Head of caudate nucleus (tissue), 42 donors: Measurements from ENCODE around the gene IFI30.

Source experiments
- DNase-seq, 42 donors: peaks; one replicate each; pipeline versions ENCODE4 v3.0.0 to v3.0.0-alpha.2; 2020 to 2021; ENCODE audit warnings: mixed read lengths in 7 of 42
- intact Hi-C: fragments of 100-400 bp; cut with DNase I; formaldehyde crosslinking; loops from one replicate; pipeline ENCODE4 v1.15.0; 2022

The IFI30 gene

GRCh38 chr19:18173572-18174288, at the start of gene IFI30:
IFI30 (plus strand) TSS chr19:18173813; CDS start chr19:18173842, 29 bp downstream.
- intact Hi-C loops = no loop called here

GRCh38 chr19:18123819-18124218, 49.8 kb upstream of the IFI30 start:
- intact Hi-C loops = no loop called here
- DNase-seq = no peak

More at GRCh38 chr19:18173572-18174288, at the start of gene IFI30:
- DNase-seq = peak in 26 of 42 donors; percentile 35 to 75 (median 54)

DNA sequence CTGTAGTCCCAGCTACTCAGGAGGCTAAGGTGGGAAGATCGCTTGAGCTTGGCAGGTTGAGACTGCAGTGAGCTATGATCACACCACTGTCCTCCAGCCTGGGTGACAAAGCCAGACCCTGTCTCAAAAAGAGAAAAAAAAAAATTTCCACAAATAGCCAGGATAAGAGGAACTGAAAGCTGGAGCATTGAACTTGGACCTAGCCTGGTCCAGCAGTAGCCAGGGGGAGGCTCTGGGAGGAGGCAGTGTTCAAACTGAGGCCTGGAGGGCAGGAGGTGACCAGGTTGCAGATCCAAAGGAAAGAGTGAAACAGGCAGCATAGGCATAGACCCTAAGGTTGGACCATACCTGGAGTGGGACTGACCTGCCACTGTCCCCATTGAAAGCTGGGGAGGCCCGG, 47.5 kb upstream of the IFI30 start:
- intact Hi-C loops = no loop called here
- no peak for DNase-seq

DNA sequence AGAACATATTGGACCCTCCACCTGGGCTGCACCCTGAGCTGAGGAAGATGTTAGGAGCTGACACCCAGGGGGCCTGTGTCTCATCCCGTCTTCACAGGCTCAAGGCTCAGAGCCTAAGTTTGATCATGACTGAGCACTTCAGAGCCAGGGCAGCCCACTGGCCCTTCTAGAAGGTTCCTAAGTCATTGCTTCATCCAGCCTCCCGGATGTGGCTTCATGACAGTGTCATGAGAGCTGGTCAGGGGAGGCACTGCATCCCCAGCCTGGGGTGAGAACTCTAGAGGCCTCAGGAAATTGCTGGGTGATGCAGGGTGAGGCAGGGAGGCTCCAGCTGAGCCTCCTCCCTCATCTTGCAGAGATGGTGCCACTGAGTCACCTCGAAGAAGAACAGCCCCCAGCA, 45.6 kb upstream of the IFI30 start:
- intact Hi-C loops = no loop called here
- peak in 1 of 42 donors; percentile 27 for DNase-seq

- intact Hi-C loops = no loop called here
- no peak for DNase-seq
Measured at GRCh38 chr19:18128805-18129204, 44.8 kb upstream of the IFI30 start.

DNA sequence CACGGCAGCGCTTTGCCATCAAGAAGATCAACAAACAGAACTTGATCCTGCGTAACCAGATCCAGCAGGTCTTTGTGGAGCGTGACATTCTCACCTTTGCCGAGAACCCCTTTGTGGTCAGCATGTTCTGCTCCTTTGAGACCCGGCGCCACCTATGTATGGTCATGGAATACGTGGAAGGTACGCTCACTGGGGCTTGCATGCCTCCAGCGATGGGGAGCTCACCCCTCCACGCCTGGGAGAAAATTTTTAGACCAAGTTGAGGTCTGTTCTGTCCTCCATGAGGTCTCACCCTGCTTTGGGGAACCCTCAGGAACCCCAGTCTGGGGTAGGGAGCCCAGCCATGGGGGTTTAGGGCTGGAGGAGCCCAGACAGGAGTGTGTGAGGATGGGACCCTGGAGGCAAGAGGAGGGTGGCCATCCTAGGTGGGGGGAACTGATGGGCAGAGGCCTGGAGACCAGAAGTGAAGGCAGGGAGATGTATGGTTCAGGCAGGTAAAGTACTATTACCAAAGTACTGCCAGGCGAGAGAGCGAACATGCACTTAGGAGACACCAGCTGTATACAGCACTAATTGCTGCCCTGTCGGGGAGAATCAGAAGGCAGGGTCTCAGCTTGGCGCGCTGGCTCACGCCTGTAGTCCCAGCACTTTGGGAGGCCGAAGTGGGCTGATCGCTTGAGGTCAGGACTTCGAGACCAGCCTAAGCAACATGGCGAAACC, 42.9 kb upstream of the IFI30 start:
- intact Hi-C loops = no loop called here
- no peak for DNase-seq

DNA sequence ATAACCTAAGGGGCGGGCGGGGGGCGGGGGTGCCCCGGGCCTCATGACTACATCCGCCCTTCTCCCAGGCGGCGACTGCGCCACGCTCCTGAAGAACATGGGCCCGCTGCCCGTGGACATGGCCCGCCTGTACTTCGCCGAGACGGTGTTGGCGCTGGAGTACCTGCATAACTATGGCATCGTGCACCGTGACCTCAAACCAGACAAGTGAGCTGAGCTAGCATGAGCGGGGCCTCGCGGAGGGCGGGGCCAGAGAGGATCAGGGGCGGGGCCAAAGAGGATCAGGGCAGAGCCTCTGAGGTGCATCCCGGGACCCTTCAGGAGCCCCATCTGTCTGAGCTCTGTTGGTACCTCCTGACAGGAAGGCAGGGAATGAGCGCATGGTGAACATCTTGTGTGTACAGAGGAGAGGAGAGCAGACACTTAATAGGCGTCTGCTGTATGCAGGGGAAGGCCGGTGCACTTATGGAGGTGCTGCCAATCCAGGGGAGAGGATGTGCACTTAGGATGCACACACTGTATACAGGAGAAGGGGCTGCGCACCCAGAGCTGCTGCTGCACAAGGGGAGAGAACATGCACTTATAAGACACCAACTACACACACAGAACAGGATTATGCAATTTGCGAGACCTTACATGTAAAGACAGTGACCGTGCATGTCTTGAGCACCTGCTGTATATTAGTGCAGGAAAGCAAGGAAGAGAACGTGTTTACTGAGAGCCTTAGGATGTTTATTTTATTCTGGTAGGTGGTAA, 41.6 kb upstream of the IFI30 start:
- intact Hi-C loops = no loop called here
- DNase-seq = no peak

GRCh38 chr19:18135712-18136584, 37.7 kb upstream of the IFI30 start:
- intact Hi-C loops = no loop called here
- no peak for DNase-seq

DNA sequence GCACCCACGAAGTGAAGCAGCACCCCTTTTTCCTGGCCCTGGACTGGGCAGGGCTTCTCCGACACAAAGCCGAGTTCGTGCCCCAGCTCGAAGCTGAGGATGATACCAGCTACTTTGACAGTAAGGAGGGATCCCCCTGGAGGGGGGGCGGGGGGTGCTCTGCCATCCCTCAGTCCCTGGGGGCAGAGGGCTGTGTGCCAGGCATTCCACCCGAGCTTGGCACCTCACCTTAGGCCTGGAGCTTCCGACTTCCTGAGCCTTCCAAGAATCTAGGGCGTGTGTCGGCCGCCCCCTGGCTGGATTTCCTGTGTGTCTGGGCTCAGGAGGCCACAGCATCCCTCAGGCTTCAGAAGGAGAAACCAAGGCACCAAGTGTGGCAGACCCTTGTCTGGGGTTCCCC, 36.4 kb upstream of the IFI30 start:
- DNase-seq = no peak
- intact Hi-C loops = no loop called here

- intact Hi-C loops = no loop called here
- DNase-seq = no peak
Measured at GRCh38 chr19:18137657-18138339, 35.8 kb upstream of the IFI30 start.

DNA sequence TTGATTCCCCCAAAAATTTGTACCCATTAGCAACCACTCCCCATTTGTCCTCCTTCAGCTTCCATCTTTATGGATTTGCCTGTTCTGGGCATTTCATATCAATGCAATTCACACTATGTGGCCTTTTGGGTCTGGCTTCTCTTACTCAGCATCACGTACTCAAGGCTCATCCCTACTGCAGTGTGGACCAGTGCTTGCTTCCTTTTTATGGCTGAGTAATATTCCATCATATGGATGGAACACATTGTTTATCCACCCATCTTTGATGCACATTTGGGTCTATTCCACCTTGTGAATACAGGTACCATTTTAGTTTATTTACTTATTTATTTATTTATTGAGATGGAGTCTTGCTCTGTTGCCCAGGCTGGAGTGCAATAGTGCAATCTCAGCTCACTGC, 33.1 kb upstream of the IFI30 start:
- intact Hi-C loops = no loop called here
- no peak for DNase-seq

DNA sequence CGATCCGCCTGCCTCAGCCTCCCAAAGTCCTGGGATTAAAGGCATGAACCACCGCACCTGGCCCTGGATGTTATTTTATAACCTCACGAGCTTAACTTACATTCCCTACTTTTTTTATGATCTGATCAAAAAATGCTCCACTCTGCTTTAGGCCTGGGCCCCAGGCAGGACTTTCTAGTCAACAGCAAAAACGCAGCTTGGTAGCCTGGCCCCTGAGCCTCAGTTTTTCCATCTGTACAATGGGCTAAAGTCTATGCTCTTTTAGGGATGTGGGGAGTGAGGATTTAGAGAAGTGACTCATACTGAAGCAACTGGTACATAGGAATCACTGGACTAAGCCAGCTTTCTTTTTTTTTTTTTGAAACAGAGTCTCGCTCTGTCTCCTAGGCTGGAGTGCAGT, 32.6 kb upstream of the IFI30 start:
- intact Hi-C loops = no loop called here
- no peak for DNase-seq

DNA sequence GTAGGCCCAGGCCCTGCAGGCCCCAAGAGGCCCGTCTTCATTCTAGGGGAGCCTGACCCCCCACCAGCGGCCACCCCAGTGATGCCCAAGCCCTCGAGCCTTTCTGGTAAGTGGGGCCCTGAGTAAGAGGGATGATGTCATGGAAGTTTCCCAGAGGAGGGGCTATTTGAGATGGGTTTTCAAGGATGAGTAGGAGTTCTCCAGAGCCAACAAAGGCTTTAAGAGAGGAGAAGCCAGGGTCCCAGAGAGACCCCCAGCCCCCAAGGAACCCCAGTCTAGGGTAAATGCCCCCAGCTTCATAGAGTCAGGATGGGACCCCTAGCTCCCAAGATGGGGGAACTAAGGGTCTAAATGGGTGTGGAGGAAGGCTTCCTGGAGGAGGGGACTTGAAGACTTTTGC, 29.7 kb upstream of the IFI30 start:
- intact Hi-C loops = no loop called here
- DNase-seq = no peak

GRCh38 chr19:18144361-18144760, 29.3 kb upstream of the IFI30 start:
- no peak for DNase-seq
- intact Hi-C loops = no loop called here

DNA sequence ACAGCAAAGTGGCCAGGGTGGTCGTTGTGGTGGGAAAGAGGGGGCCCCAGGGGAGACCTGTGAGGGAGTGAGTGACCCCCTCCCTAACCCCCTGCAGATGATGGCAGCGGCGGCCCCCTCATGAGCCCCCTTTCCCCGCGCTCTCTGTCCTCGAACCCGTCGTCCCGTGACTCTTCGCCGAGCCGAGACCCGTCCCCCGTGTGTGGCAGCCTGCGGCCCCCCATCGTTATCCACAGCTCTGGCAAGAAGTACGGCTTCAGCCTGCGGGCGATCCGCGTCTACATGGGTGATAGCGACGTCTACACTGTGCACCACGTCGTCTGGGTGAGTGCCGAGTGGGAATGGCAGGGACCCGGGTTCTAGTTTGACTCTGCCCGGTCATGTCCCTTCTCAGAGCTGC, 28.7 kb upstream of the IFI30 start:
- no peak for DNase-seq
- intact Hi-C loops = no loop called here

GRCh38 chr19:18145391-18145999, 28.1 kb upstream of the IFI30 start:
- intact Hi-C loops = no loop called here
- DNase-seq = no peak

- intact Hi-C loops = no loop called here
- no peak for DNase-seq
Measured at GRCh38 chr19:18147396-18147795, 26.2 kb upstream of the IFI30 start.

GRCh38 chr19:18149596-18149975, 24.0 kb upstream of the IFI30 start:
- intact Hi-C loops = no loop called here
- DNase-seq = no peak
